ENCODE measurements around the gene CABP7. TPM values are rescaled to one million over a fixed set of nuclear protein-coding genes. Genes with fewer than 3 reads are reported as not detected.

The CABP7 gene
- total RNA-seq: 0.05 TPM in 1 of 2 replicates, not detected in the other

GRCh38 chr22:29719899-29720645 is at the start of gene CABP7:
Gene CABP7, plus strand, starts transcription at chr22:29720003. Its CDS starts 422 bp downstream, at chr22:29720425.
- H3K4me3 Mint-ChIP-seq (ENCODE audit: low read depth): no peak within 1 kb of the TSS
- no peaks in the 10 kb centered on the region for H3K9me3 Mint-ChIP-seq
- no peaks in the 10 kb centered on the region for H3K36me3 Mint-ChIP-seq (ENCODE audit: low read depth)
- peaks cover 2% of the 10 kb centered on the region for H3K4me1 Mint-ChIP-seq (ENCODE audit: low read depth)
- no peak within 1 kb of the TSS for H3K27ac Mint-ChIP-seq
- peaks cover 36% of the 10 kb centered on the region for H3K27me3 Mint-ChIP-seq (ENCODE audit: low read depth)
- intact Hi-C loops (cut with micrococcal nuclease): loop anchor here (10.0 kb wide), 1 partner anchor 285 kb away; no protein-coding TSS in a partner anchor
- DNase-seq (ENCODE audit: low spot score): no peak

- intact Hi-C loops (cut with micrococcal nuclease): no loop called here
- no peak for DNase-seq (ENCODE audit: low spot score)
- Mint-ChIP-seq H3K27me3 (ENCODE audit: low read depth) (no peaks in the 10 kb centered on the region), H3K9me3 (no peaks in the 10 kb centered on the region), H3K36me3 (ENCODE audit: low read depth) (peaks cover 34% of the 10 kb centered on the region), H3K4me3 (ENCODE audit: low read depth) (no peak overlapping the region), H3K27ac (no peak overlapping the region), H3K4me1 (ENCODE audit: low read depth) (no peaks in the 10 kb centered on the region)
Observed at GRCh38 chr22:29670626-29671025, 49.2 kb upstream of the CABP7 start.

GRCh38 chr22:29673361-29674066 is 46.3 kb upstream of the CABP7 start:
- DNase-seq (ENCODE audit: low spot score): no peak
- Mint-ChIP-seq H3K9me3 (no peaks in the 10 kb centered on the region), H3K4me3 (ENCODE audit: low read depth) (no peak overlapping the region), H3K36me3 (ENCODE audit: low read depth) (peaks cover 46% of the 10 kb centered on the region), H3K27ac (no peak overlapping the region), H3K27me3 (ENCODE audit: low read depth) (no peaks in the 10 kb centered on the region), H3K4me1 (ENCODE audit: low read depth) (no peaks in the 10 kb centered on the region)
- intact Hi-C loops (cut with micrococcal nuclease): no loop called here

GRCh38 chr22:29674121-29674520 is 45.7 kb upstream of the CABP7 start:
- no peak for DNase-seq (ENCODE audit: low spot score)
- Mint-ChIP-seq H3K36me3 (ENCODE audit: low read depth) (peaks cover 40% of the 10 kb centered on the region), H3K9me3 (no peaks in the 10 kb centered on the region), H3K27ac (no peak overlapping the region), H3K4me3 (ENCODE audit: low read depth) (no peak overlapping the region), H3K4me1 (ENCODE audit: low read depth) (no peaks in the 10 kb centered on the region), H3K27me3 (ENCODE audit: low read depth) (no peaks in the 10 kb centered on the region)
- intact Hi-C loops (cut with micrococcal nuclease): no loop called here

- Mint-ChIP-seq H3K9me3 (no peaks in the 10 kb centered on the region), H3K4me1 (ENCODE audit: low read depth) (no peaks in the 10 kb centered on the region), H3K27me3 (ENCODE audit: low read depth) (no peaks in the 10 kb centered on the region), H3K36me3 (ENCODE audit: low read depth) (peaks cover 47% of the 10 kb centered on the region), H3K4me3 (ENCODE audit: low read depth) (no peak overlapping the region), H3K27ac (no peak overlapping the region)
- intact Hi-C loops (cut with micrococcal nuclease): no loop called here
- no peak for DNase-seq (ENCODE audit: low spot score)
Observed at GRCh38 chr22:29679316-29679715, 40.5 kb upstream of the CABP7 start.

GRCh38 chr22:29683536-29683935 is 36.3 kb upstream of the CABP7 start:
- H3K4me1 Mint-ChIP-seq (ENCODE audit: low read depth): no peaks in the 10 kb centered on the region
- no peaks in the 10 kb centered on the region for H3K9me3 Mint-ChIP-seq
- H3K36me3 Mint-ChIP-seq (ENCODE audit: low read depth): peaks cover 30% of the 10 kb centered on the region
- intact Hi-C loops (cut with micrococcal nuclease): no loop called here
- no peak overlapping the region for H3K27ac Mint-ChIP-seq
- no peak for DNase-seq (ENCODE audit: low spot score)
- no peaks in the 10 kb centered on the region for H3K27me3 Mint-ChIP-seq (ENCODE audit: low read depth)
- H3K4me3 Mint-ChIP-seq (ENCODE audit: low read depth): no peak overlapping the region

GRCh38 chr22:29684244-29684643 is 35.6 kb upstream of the CABP7 start:
- intact Hi-C loops (cut with micrococcal nuclease): no loop called here
- no peak for DNase-seq (ENCODE audit: low spot score)
- no peak overlapping the region for H3K4me3 Mint-ChIP-seq (ENCODE audit: low read depth)
- peaks cover 30% of the 10 kb centered on the region for H3K36me3 Mint-ChIP-seq (ENCODE audit: low read depth)
- no peaks in the 10 kb centered on the region for H3K27me3 Mint-ChIP-seq (ENCODE audit: low read depth)
- H3K27ac Mint-ChIP-seq: no peak overlapping the region
- no peaks in the 10 kb centered on the region for H3K4me1 Mint-ChIP-seq (ENCODE audit: low read depth)
- no peaks in the 10 kb centered on the region for H3K9me3 Mint-ChIP-seq

- Mint-ChIP-seq H3K27me3 (ENCODE audit: low read depth) (no peaks in the 10 kb centered on the region), H3K27ac (peak overlapping the region; percentile 32), H3K4me1 (ENCODE audit: low read depth) (peaks cover 2% of the 10 kb centered on the region), H3K9me3 (no peaks in the 10 kb centered on the region), H3K36me3 (ENCODE audit: low read depth) (peaks cover 19% of the 10 kb centered on the region), H3K4me3 (ENCODE audit: low read depth) (no peak overlapping the region)
- intact Hi-C loops (cut with micrococcal nuclease): no loop called here
- DNase-seq (ENCODE audit: low spot score): no peak
Observed at GRCh38 chr22:29689206-29689879, 30.5 kb upstream of the CABP7 start.

- no peaks in the 10 kb centered on the region for H3K9me3 Mint-ChIP-seq
- H3K4me3 Mint-ChIP-seq (ENCODE audit: low read depth): no peak overlapping the region
- peak overlapping the region; percentile 32 for H3K27ac Mint-ChIP-seq
- H3K4me1 Mint-ChIP-seq (ENCODE audit: low read depth): peaks cover 2% of the 10 kb centered on the region
- no peak for DNase-seq (ENCODE audit: low spot score)
- peaks cover 23% of the 10 kb centered on the region for H3K36me3 Mint-ChIP-seq (ENCODE audit: low read depth)
- H3K27me3 Mint-ChIP-seq (ENCODE audit: low read depth): no peaks in the 10 kb centered on the region
- intact Hi-C loops (cut with micrococcal nuclease): no loop called here
Observed at GRCh38 chr22:29689880-29690213, 30.0 kb upstream of the CABP7 start.

- Mint-ChIP-seq H3K27me3 (ENCODE audit: low read depth) (no peaks in the 10 kb centered on the region), H3K4me1 (ENCODE audit: low read depth) (peaks cover 2% of the 10 kb centered on the region), H3K9me3 (no peaks in the 10 kb centered on the region), H3K27ac (no peak overlapping the region), H3K36me3 (ENCODE audit: low read depth) (peaks cover 25% of the 10 kb centered on the region), H3K4me3 (ENCODE audit: low read depth) (no peak overlapping the region)
- DNase-seq (ENCODE audit: low spot score): no peak
- intact Hi-C loops (cut with micrococcal nuclease): no loop called here
Observed at GRCh38 chr22:29690476-29690875, 29.3 kb upstream of the CABP7 start.

GRCh38 chr22:29691636-29692326 is 28.0 kb upstream of the CABP7 start:
- Mint-ChIP-seq H3K4me3 (ENCODE audit: low read depth) (no peak overlapping the region), H3K4me1 (ENCODE audit: low read depth) (peaks cover 2% of the 10 kb centered on the region)

GRCh38 chr22:29692327-29692640 is 27.5 kb upstream of the CABP7 start:
- Mint-ChIP-seq H3K4me1 (ENCODE audit: low read depth) (peaks cover 2% of the 10 kb centered on the region), H3K27me3 (ENCODE audit: low read depth) (no peaks in the 10 kb centered on the region), H3K36me3 (ENCODE audit: low read depth) (peaks cover 22% of the 10 kb centered on the region), H3K27ac (no peak overlapping the region), H3K4me3 (ENCODE audit: low read depth) (no peak overlapping the region), H3K9me3 (no peaks in the 10 kb centered on the region)
- no peak for DNase-seq (ENCODE audit: low spot score)
- intact Hi-C loops (cut with micrococcal nuclease): no loop called here

More at GRCh38 chr22:29691636-29692326, 28.0 kb upstream of the CABP7 start:
- Mint-ChIP-seq H3K9me3 (no peaks in the 10 kb centered on the region), H3K27ac (no peak overlapping the region), H3K27me3 (ENCODE audit: low read depth) (no peaks in the 10 kb centered on the region), H3K36me3 (ENCODE audit: low read depth) (peaks cover 27% of the 10 kb centered on the region)
- DNase-seq (ENCODE audit: low spot score): no peak
- intact Hi-C loops (cut with micrococcal nuclease): no loop called here

All from activated T-helper 2 cell treated with anti-CD3 and anti-CD28 coated beads, Interferon-gamma antibody, Interleukin-2, Interleukin-4, amounts not matched to agents 10 μg/mL and 5 μg/mL and 100 μg/mL, durations not matched to agents 14 hours and 24 hours and 36 hours (primary cell).